HepG2 (cell line): ENCODE measurements around the gene LRRC45. TPM values are rescaled to one million over a fixed set of nuclear protein-coding genes. Genes with fewer than 3 reads are reported as not detected.

Experiments
- GABPB1 ChIP-seq: IDR thresholded peaks from 2 replicates; pipeline ENCODE4 v1.6.1; 2016; ENCODE audit warnings: mild to moderate bottlenecking, missing genetic modification reagents, moderate library complexity, missing compliant biosample characterization
- HNF1A ChIP-seq, 2 experiments: sonication (generic) in 1 of 2; formaldehyde crosslinking in 1 of 2; IDR thresholded peaks; 2 replicates each; pipeline versions ENCODE4 v1.4.0 to v1.6.1; 2016 to 2020; ENCODE audit warnings: borderline replicate concordance in 1 of 2, low read depth in 1 of 2, mild to moderate bottlenecking in 1 of 2, missing genetic modification reagents in 1 of 2
- KDM2A ChIP-seq: sonication (generic); formaldehyde crosslinking; IDR thresholded peaks from 2 replicates; pipeline ENCODE4 v1.4.0; 2020; ENCODE audit warnings: low read depth, missing genetic modification reagents, borderline replicate concordance
- MYC ChIP-seq: sonication (generic); formaldehyde crosslinking; IDR thresholded peaks from 2 replicates; pipeline ENCODE4 v1.9.0; 2021; ENCODE audit warnings: missing genetic modification reagents, borderline replicate concordance
- PATZ1 ChIP-seq: sonication (generic); formaldehyde crosslinking; IDR thresholded peaks from 2 replicates; pipeline ENCODE4 v1.4.0; 2020; ENCODE audit warnings: missing genetic modification reagents
- PBX2 ChIP-seq: IDR thresholded peaks from 2 replicates; pipeline ENCODE4 v1.6.1; 2016; ENCODE audit warnings: control low read depth
- THAP11 ChIP-seq: IDR thresholded peaks from 2 replicates; pipeline ENCODE4 v1.6.1; 2016; ENCODE audit warnings: missing biosample characterization, missing genetic modification reagents
- ZBTB49 ChIP-seq: sonication (generic); formaldehyde crosslinking; IDR thresholded peaks from 2 replicates; pipeline ENCODE4 v1.4.0; 2020; ENCODE audit warnings: missing genetic modification reagents, borderline replicate concordance
- ZNF121 ChIP-seq: sonication (generic); formaldehyde crosslinking; IDR thresholded peaks from 2 replicates; pipeline ENCODE4 v1.5.0; 2020; ENCODE audit warnings: mild to moderate bottlenecking, missing genetic modification reagents
- ZNF331 ChIP-seq: sonication (generic); formaldehyde crosslinking; IDR thresholded peaks from 2 replicates; pipeline ENCODE4 v1.4.0; 2020; ENCODE audit warnings: missing genetic modification reagents
- ZSCAN25 ChIP-seq: sonication (generic); formaldehyde crosslinking; IDR thresholded peaks from 2 replicates; pipeline ENCODE4 v1.8.0; 2022; ENCODE audit warnings: mild to moderate bottlenecking, missing genetic modification reagents
- ZSCAN31 ChIP-seq: sonication (generic); formaldehyde crosslinking; IDR thresholded peaks from 2 replicates; pipeline ENCODE4 v1.5.0; 2020; ENCODE audit warnings: low read depth, mild to moderate bottlenecking, missing genetic modification reagents
- polyA plus RNA-seq, 8 experiments: library from polyadenylated mRNA; depleted of rRNA in 3 of 8; stranded (reverse) in 7 of 8; unstranded in 1 of 8; fragments of >200 nt; fragmentation: Illumina TruSeq in 4 of 8; extraction: Trizol in 4 of 8; gene quantifications; 2 replicates each; pipeline versions ENCODE4 v1.2.1 to v1.2.3, GENCODE V29; 2011 to 2016; ENCODE audit warnings: low read depth in 4 of 8, missing spikeins in 1 of 8, mixed read lengths in 1 of 8; ENCODE audit not compliant: insufficient read depth in 1 of 8
- total RNA-seq, 5 experiments: library from RNA; depleted of rRNA; stranded (reverse); fragments of >200 nt; fragmentation: Illumina TruSeq; extraction: Trizol; gene quantifications; 2 replicates each; pipeline ENCODE4 v1.2.3, GENCODE V29; 2016; ENCODE audit warnings: low read depth in 1 of 5
- TF ChIP-seq, protein P1 (sequence below): IDR thresholded peaks from 2 replicates; pipeline ENCODE4 v1.6.1; 2016; ENCODE audit warnings: mild to moderate bottlenecking
- TF ChIP-seq, protein P2 (sequence below): conservative IDR thresholded peaks from 2 replicates; pipeline ENCODE4 v1.6.1; 2018; ENCODE audit warnings: missing genetic modification reagents

LRRC45 gene
- total and polyA plus RNA-seq, 2 of the 13 experiments (the other 11 are each of a cell fraction or from before 2014, with no cell fraction given) = 11.6 to 48.1 TPM

DNA sequence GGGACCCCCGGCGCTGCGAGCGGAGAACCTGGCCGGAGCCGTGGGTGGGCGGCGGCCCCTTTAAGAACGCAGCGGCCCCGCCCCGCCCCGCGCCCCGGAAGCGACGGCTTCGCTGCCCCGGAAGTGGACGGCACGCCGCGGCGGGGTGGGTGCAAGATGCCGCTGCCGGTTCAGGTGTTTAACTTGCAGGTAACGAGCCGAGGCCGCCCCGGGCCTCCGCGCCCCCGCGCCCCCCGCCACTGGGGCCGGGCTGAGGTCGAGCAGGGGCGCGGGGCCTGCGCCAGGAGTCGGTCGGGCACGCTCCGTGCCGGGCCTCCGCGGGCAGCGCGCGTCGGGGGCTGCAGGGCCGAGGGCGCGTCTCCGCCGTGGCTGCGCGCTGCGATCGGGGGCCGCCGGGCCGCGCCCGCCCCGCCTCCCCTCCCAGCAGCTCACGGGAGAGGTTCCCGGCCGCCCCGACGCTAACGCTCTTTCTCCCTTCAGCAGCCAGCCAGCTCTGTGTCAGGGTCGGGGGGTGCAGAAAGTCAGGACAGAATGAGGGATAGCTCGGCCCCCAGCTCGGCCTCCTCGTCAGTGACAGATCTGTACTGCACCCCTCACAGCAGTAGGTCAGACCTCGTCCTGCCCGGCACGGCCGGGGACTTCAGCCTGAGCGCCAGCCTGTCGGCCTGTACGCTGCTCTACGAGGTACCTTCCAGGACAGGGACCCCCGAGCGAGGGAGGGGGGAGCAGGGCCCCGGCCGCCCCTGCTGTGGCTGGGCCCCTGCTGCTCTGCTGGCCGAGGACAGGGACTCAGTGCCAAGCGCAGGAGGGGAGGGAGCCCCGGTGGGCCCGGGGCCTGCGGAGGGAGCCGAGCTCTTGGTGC, 28.9 kb downstream of the LRRC45 start, which contains the start of the genes GPS1 and RFNG (continued):
- TF ChIP-seq, protein P1, sequence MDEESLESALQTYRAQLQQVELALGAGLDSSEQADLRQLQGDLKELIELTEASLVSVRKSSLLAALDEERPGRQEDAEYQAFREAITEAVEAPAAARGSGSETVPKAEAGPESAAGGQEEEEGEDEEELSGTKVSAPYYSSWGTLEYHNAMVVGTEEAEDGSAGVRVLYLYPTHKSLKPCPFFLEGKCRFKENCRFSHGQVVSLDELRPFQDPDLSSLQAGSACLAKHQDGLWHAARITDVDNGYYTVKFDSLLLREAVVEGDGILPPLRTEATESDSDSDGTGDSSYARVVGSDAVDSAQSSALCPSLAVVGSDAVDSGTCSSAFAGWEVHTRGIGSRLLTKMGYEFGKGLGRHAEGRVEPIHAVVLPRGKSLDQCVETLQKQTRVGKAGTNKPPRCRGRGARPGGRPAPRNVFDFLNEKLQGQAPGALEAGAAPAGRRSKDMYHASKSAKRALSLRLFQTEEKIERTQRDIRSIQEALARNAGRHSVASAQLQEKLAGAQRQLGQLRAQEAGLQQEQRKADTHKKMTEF (CRISPR knock-in tag) = no peak; the same call in 1 of the 2 replicates
- TF ChIP-seq ZSCAN31 (CRISPR knock-in tag) (peak; percentile 43; the same call in 1 of the 2 replicates), ZNF331 (CRISPR knock-in tag) (no peak), PBX2 (no peak), KDM2A (CRISPR knock-in tag) (peak; percentile 60; the same call in 1 of the 2 replicates), ZNF121 (CRISPR knock-in tag) (no peak), GABPB1 (CRISPR knock-in tag) (peak; percentile 93), ZSCAN25 (CRISPR knock-in tag) (no peak), THAP11 (CRISPR knock-in tag) (peak; percentile 90), PATZ1 (CRISPR knock-in tag) (peak; percentile 69), ZBTB49 (no peak), MYC (CRISPR knock-in tag) (peak; percentile 34; the same call in 1 of the 2 replicates), HNF1A (IDR thresholded peaks at IDR 0.05; ENCODE audit: low read depth) (no peak), HNF1A (CRISPR knock-in tag; IDR thresholded peaks at IDR 0.05; ENCODE audit: borderline replicate concordance) (peak; percentile 25; the same call in 1 of the 2 replicates)
- TF ChIP-seq, protein P2, sequence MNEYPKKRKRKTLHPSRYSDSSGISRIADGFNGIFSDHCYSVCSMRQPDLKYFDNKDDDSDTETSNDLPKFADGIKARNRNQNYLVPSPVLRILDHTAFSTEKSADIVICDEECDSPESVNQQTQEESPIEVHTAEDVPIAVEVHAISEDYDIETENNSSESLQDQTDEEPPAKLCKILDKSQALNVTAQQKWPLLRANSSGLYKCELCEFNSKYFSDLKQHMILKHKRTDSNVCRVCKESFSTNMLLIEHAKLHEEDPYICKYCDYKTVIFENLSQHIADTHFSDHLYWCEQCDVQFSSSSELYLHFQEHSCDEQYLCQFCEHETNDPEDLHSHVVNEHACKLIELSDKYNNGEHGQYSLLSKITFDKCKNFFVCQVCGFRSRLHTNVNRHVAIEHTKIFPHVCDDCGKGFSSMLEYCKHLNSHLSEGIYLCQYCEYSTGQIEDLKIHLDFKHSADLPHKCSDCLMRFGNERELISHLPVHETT (CRISPR knock-in tag) = peak; percentile 57; the same call in 1 of the 2 replicates
